Peyer's patch (tissue), 4 donors: ENCODE measurements around the gene ST8SIA1.

Experiments used
- POLR2A ChIP-seq, 2 donors: fragments of 450-650 bp; IDR thresholded peaks; one replicate each; pipeline ENCODE4 v1.5.1; 2017; ENCODE audit warnings: antibody characterized with exemption in 2 of 2, mild to moderate bottlenecking in 2 of 2, moderate library complexity in 2 of 2
- TF ChIP-seq, protein P1 (sequence below), 6 experiments: fragments of 450-650 bp in 4 of 6; fragments of 200-600 bp in 2 of 6; sonication (generic) in 1 of 6; IDR thresholded peaks; one replicate each; pipeline ENCODE4 v1.5.1; 2017 to 2019; ENCODE audit warnings: antibody characterized with exemption in 6 of 6, mild to moderate bottlenecking in 3 of 6, moderate library complexity in 1 of 6

DNA sequence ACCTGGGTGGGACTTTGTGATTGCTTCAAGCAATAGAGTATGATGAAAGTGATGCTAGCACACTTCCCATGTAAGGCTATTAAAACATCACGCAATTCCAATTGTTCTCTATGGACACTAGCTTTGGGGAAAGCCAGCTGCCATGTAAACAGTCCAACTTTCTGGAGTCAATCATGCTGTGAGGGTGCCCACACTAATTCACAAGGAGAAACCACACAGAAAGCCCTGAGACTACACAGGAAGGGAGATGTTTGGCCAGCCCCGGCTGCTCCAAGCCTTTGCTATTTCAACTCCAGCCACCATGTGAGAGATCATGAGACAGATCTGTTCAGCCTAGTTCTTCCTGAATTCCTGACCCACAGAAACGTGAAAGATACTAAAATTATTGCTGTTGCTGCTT is 96.3 kb downstream of the ST8SIA1 start:
- TF ChIP-seq, protein P1, sequence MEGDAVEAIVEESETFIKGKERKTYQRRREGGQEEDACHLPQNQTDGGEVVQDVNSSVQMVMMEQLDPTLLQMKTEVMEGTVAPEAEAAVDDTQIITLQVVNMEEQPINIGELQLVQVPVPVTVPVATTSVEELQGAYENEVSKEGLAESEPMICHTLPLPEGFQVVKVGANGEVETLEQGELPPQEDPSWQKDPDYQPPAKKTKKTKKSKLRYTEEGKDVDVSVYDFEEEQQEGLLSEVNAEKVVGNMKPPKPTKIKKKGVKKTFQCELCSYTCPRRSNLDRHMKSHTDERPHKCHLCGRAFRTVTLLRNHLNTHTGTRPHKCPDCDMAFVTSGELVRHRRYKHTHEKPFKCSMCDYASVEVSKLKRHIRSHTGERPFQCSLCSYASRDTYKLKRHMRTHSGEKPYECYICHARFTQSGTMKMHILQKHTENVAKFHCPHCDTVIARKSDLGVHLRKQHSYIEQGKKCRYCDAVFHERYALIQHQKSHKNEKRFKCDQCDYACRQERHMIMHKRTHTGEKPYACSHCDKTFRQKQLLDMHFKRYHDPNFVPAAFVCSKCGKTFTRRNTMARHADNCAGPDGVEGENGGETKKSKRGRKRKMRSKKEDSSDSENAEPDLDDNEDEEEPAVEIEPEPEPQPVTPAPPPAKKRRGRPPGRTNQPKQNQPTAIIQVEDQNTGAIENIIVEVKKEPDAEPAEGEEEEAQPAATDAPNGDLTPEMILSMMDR (IDR thresholded peaks at IDR 0.05) = no peak
- no peak for TF ChIP-seq POLR2A (IDR thresholded peaks at IDR 0.05)
